Fibroblast of skin of left quadriceps (primary cell): Measurements from ENCODE around the gene NLRP12.
"Not testable (repeated sequence)": the region's sequence is repeated elsewhere in the genome, so short reads cannot be mapped to it uniquely, and the experiment has no call there.

Experiments
- DNase-seq, 2 experiments: peaks; one replicate each; pipeline ENCODE4 v3.0.0-alpha.2; 2013; ENCODE audit warnings: low read depth in 2 of 2

Gene NLRP12

GRCh38 chr19:53840241-53840640 lies 16.1 kb upstream of the NLRP12 start:
- not testable (repeated sequence) for DNase-seq

GRCh38 chr19:53838446-53838845 lies 14.3 kb upstream of the NLRP12 start:
- DNase-seq, result not testable (repeated sequence)

- not testable (repeated sequence) for DNase-seq
Observed at GRCh38 chr19:53832861-53833260, 8.7 kb upstream of the NLRP12 start.

GRCh38 chr19:53828531-53828930 lies 4.4 kb upstream of the NLRP12 start:
- DNase-seq, result no peak

GRCh38 chr19:53826876-53827275 lies 2.8 kb upstream of the NLRP12 start:
- DNase-seq, result peak; percentile 12 to 13

GRCh38 chr19:53823380-53824120 lies 564 bp downstream of the NLRP12 start:
- DNase-seq, result no peak

GRCh38 chr19:53819861-53820260 lies 4.3 kb downstream of the NLRP12 start:
- no peak for DNase-seq

- no peak for DNase-seq
Observed at GRCh38 chr19:53818756-53819155, 5.4 kb downstream of the NLRP12 start.

GRCh38 chr19:53813996-53814395 lies 10.1 kb downstream of the NLRP12 start:
- DNase-seq, result no peak

GRCh38 chr19:53812335-53812734 lies 11.8 kb downstream of the NLRP12 start:
- no peak for DNase-seq

GRCh38 chr19:53810891-53811290 lies 13.2 kb downstream of the NLRP12 start:
- no peak for DNase-seq

GRCh38 chr19:53810187-53810546 lies 13.9 kb downstream of the NLRP12 start:
- DNase-seq, result no peak

GRCh38 chr19:53809518-53810186 lies 14.5 kb downstream of the NLRP12 start:
- no peak for DNase-seq

GRCh38 chr19:53808710-53809125 lies 15.4 kb downstream of the NLRP12 start:
- DNase-seq, result peak; percentile 15 to 17

GRCh38 chr19:53801257-53801656 lies 22.9 kb downstream of the NLRP12 start:
- no peak for DNase-seq

- no peak for DNase-seq
Observed at GRCh38 chr19:53795019-53795418, 29.1 kb downstream of the NLRP12 start.

GRCh38 chr19:53792721-53793433 lies 31.2 kb downstream of the NLRP12 start:
- DNase-seq, result peak; percentile 59 to 60

GRCh38 chr19:53789708-53790678 lies 34.1 kb downstream of the NLRP12 start:
- no peak for DNase-seq

- DNase-seq, result no peak
Observed at GRCh38 chr19:53787266-53787665, 36.8 kb downstream of the NLRP12 start.

- no peak for DNase-seq
Observed at GRCh38 chr19:53786744-53787143, 37.4 kb downstream of the NLRP12 start.

- no peak for DNase-seq
Observed at GRCh38 chr19:53785196-53785889, 38.8 kb downstream of the NLRP12 start.
